Ishikawa (cell line): ENCODE data around the gene SUV39H1.

ENCODE experiments used
- CEBPB ChIP-seq: IDR thresholded peaks from 2 replicates; pipeline ENCODE4 v1.6.1; 2012
- CREB1 ChIP-seq: IDR thresholded peaks from 2 replicates; pipeline ENCODE4 v1.6.1; 2012; ENCODE audit warnings: low read depth
- EGR1 ChIP-seq: IDR thresholded peaks from 2 replicates; pipeline ENCODE4 v1.6.1; 2012
- EP300 ChIP-seq: IDR thresholded peaks from 2 replicates; pipeline ENCODE4 v1.6.1; 2012; ENCODE audit warnings: borderline replicate concordance
- FOXM1 ChIP-seq: IDR thresholded peaks from 2 replicates; pipeline ENCODE4 v1.6.1; 2012; ENCODE audit warnings: low read depth, borderline replicate concordance
- MAX ChIP-seq: IDR thresholded peaks from 2 replicates; pipeline ENCODE4 v1.6.1; 2012
- NFIC ChIP-seq: IDR thresholded peaks from 2 replicates; pipeline ENCODE4 v1.6.1; 2012
- RAD21 ChIP-seq: IDR thresholded peaks from 2 replicates; pipeline ENCODE4 v1.6.1; 2012; ENCODE audit warnings: low read depth
- REST ChIP-seq: IDR thresholded peaks from 2 replicates; pipeline ENCODE4 v1.6.1; 2012; ENCODE audit warnings: low read depth, mild to moderate bottlenecking
- TAF1 ChIP-seq: IDR thresholded peaks from 2 replicates; pipeline ENCODE4 v1.6.1; 2012; ENCODE audit warnings: low read depth, mild to moderate bottlenecking
- TCF12 ChIP-seq: IDR thresholded peaks from 2 replicates; pipeline ENCODE4 v1.6.1; 2012; ENCODE audit warnings: low read depth
- TEAD4 ChIP-seq: IDR thresholded peaks from 2 replicates; pipeline ENCODE4 v1.6.1; 2012
- YY1 ChIP-seq: IDR thresholded peaks from 2 replicates; pipeline ENCODE4 v1.6.1; 2012; ENCODE audit warnings: low read depth
- ZBTB7A ChIP-seq: IDR thresholded peaks from 2 replicates; pipeline ENCODE4 v1.6.1; 2012; ENCODE audit warnings: low read depth
- TF ChIP-seq, protein P1 (sequence below): IDR thresholded peaks from 2 replicates; pipeline ENCODE4 v1.6.1; 2012

The SUV39H1 gene

DNA sequence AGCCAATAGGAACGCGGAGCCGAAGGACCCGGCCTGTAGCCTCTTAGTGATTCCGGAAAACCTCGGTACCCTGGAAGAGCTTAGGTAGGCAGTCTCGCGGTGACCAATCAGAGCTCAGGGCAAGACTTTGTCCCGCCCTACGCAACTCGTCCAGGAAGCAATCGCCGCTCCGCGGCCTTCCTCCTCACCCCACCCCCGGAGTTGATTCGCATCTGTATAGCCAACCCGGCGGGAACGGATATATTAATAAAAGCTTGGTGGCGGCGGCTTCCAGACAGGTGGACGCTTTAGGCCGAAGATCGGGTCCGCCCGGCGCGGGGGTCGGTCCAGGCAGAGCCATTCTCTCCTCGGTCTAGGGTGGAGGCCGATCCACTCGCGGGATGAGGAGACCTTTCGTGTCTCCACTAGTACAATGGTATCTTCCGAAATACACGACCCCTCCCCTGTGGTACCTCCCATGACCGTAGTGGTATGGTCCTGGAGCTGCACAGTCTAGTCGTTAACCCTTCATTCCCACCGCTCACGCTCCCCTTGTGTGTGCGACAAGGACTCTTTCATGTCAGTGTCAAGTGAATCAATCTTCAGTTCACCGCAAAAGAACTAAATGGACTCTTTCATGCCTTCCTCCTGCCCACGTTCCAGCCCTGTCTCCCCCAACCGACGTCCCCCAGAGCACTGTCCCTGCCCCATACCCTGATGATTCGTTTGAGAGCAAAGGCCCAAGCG is 40.8 kb downstream of the SUV39H1 start:
- no peak for TF ChIP-seq ZBTB7A
- no peak for TF ChIP-seq REST
- TF ChIP-seq TAF1, result no peak
- no peak for TF ChIP-seq CEBPB
- TF ChIP-seq CREB1, result no peak
- TF ChIP-seq TCF12, result no peak
- TF ChIP-seq RAD21, result no peak
- TF ChIP-seq FOXM1, result no peak
- no peak for TF ChIP-seq TEAD4
- TF ChIP-seq, protein P1, sequence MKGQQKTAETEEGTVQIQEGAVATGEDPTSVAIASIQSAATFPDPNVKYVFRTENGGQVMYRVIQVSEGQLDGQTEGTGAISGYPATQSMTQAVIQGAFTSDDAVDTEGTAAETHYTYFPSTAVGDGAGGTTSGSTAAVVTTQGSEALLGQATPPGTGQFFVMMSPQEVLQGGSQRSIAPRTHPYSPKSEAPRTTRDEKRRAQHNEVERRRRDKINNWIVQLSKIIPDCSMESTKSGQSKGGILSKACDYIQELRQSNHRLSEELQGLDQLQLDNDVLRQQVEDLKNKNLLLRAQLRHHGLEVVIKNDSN, result no peak
- TF ChIP-seq EP300, result no peak
- no peak for TF ChIP-seq MAX
- TF ChIP-seq NFIC, result no peak
- TF ChIP-seq EGR1, result no peak
- TF ChIP-seq YY1, result no peak

DNA sequence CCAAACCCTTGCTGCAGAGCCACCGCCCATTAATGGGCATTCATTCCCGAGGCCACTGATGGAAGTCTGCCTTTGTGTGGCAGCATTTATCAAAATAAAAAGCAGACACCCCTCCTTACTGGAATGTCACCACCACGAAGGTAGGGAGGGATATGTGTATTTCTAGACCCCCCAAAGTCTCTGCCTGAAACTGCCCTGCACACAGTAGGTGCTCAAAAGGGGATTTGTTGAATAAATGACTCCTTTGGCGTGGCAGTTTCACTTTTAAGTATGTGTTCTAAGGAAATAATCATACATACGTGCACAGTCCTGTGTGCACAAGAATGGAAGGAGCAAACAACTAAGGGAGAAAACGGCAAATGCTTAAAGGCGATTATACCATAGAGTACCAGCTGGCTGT is 41.4 kb downstream of the SUV39H1 start:
- TF ChIP-seq NFIC (no peak), MAX (no peak), EGR1 (no peak), RAD21 (no peak), YY1 (no peak), REST (no peak), TEAD4 (no peak), CREB1 (no peak), FOXM1 (no peak), EP300 (no peak), ZBTB7A (no peak), CEBPB (no peak), TCF12 (no peak), TAF1 (no peak)
- TF ChIP-seq, protein P1, result no peak

DNA sequence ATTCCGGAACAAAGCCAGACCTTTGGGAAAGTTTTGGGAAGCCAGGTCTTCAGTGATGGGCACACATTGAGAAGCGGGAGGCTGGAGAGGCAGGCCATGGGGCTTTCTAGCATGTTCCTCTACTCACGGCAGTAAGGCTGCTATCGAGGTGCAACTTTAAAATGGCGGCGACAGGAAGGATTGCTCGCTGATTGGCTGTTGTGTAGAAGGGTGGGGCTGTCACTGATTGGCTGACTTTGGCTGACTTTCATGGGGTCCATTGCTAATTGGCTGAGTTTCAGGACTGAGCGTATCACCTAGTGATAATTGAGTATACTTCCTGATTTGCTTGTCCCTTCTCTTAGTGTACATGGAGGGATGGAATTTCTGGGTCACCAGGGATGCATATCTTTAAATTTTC is 45.3 kb downstream of the SUV39H1 start:
- no peak for TF ChIP-seq CEBPB

DNA sequence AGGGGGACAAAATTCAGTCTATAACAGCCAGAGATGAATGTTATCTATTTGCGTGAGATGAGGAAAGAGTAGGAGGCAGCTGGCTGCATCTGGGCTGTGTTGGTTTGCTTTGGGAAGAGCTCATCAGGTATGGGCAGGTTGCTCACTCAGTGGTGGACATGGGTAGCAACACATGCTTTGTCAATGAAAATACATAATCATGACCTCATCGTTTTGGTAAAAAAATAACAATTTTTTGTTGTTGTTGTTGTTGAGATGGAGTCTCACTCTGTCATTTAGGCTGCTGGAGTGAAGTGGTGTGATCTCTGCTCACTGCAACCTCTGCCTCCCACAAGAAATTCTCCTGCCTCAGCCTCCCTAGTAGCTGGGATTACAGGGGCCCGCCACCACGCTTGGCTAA is 48.7 kb downstream of the SUV39H1 start:
- TF ChIP-seq FOXM1 (no peak), CEBPB (no peak), TAF1 (no peak), EP300 (no peak), MAX (no peak), ZBTB7A (no peak), TEAD4 (no peak), TCF12 (no peak), NFIC (no peak), RAD21 (no peak), YY1 (no peak), REST (no peak)
- TF ChIP-seq, protein P1, result no peak
